HG02943 (cell line): Measurements from ENCODE around the gene PDE8B.
"Not testable (repeated sequence)": the region's sequence is repeated elsewhere in the genome, so short reads cannot be mapped to it uniquely, and the experiment has no call there.

Experiments used
- ATAC-seq: cut with Tn5 transposase; IDR thresholded peaks from one replicate; pipeline ENCODE4 v1.9.1; 2021; ENCODE audit warnings: mild to moderate bottlenecking, low read depth, moderate library complexity; ENCODE audit not compliant: unreplicated experiment

The PDE8B gene

DNA sequence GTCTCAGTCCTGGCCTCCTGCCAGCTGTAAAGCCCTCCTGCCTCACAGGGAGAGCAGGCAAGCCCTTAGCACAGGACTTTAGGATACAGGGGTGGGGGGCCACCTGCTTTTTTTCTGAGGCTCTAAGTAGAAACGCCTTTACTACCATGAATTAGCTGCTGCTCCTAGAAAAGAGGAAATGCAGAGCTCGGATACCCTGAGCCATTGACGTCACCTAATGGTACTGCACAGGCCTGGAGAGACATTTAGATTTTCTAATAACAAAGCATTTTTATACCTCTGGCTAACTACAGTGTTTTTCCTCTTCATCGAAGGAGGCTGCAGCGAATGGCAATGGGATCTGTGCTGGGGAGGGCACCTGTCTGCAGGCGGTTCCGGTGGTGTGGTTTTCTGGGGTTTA, 144.6 kb downstream of the PDE8B start:
- ATAC-seq: no peak

GRCh38 chr5:77355751-77356150, 145.3 kb downstream of the PDE8B start:
- ATAC-seq: no peak

DNA sequence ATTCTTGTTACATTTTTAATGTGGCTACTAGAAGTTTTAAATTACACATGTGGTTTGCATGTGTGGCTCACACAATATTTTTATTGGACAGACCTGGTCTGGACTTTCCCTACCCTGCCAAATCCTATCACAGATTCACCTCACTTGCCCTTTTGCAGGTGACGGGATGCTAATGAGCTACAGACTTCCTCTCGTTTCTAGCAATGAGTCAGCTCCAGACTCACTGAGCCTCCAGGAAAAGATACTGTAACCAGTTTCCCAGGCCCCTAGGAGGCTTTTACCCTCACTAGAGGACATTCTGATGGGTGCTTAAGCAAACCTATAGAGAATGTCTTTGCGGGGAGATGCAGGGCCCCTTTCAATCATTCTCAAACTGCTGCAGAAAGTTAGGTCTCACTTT, 146.3 kb downstream of the PDE8B start:
- ATAC-seq: peak; percentile 80

GRCh38 chr5:77358255-77359205, 148.1 kb downstream of the PDE8B start:
- no peak for ATAC-seq

GRCh38 chr5:77359231-77359630, 148.8 kb downstream of the PDE8B start:
- ATAC-seq: no peak

GRCh38 chr5:77360381-77360780, 149.9 kb downstream of the PDE8B start:
- no peak for ATAC-seq

DNA sequence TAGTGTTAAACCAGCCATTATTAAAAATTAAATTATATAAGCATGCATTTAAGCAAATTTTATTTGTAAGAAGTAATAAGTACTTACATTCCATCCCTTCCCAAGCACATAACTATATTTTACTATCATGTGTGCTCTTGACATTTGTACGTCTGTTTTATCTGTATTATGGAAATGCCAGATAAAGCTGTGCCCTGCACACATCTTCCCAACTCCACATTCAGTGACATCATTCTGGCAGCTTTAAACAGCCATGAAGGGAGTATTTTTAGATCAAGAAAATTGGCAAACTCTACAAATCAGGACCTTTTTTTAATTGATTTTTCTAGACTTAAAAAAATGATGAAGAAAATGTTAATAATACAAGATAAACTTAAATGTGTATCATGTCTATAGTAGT, 150.5 kb downstream of the PDE8B start:
- no peak for ATAC-seq

GRCh38 chr5:77366717-77367500, 156.4 kb downstream of the PDE8B start:
- ATAC-seq: no peak

- ATAC-seq: no peak
These were observed 157.3 kb downstream of the PDE8B start for GRCh38 chr5:77367741-77368140.

- ATAC-seq: no peak
These were observed 157.9 kb downstream of the PDE8B start for GRCh38 chr5:77368367-77368766.

DNA sequence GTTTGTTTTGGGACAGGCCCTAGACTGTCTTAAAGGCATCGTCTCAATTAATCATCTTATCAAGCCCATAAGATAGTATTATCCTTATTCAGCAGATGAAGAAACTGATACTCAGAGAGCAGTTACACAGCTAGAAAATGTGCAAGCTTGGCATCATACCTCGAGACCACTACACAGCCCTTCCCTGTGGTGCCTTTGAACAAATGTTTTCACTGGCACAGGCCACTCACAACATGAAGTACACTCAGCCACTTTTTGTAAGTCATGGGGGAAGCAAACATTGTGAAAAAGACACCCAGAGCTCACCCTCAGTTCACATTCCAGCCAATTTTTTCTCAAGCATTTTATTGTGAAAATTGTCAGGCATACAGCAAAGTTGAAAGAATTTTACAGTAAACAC, 159.1 kb downstream of the PDE8B start:
- no peak for ATAC-seq

DNA sequence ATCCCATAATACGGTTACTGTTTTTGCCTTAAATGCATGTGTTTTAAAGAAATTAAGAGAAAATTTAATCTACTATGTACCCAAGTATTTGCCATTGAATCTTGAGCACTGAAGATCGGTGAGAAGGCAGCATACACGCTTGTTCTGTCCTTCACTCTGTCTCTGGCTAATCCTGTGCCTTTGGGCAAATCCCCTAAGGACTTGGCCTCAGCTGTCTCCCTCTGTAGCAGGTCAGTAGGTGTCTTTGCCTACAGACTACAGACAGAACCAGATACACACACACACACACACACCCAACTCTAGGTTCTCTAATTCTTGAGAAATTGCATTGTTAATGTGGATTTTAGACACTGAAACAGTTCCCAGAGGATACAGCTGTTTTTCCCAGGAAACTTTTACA, 164.2 kb downstream of the PDE8B start:
- no peak for ATAC-seq

DNA sequence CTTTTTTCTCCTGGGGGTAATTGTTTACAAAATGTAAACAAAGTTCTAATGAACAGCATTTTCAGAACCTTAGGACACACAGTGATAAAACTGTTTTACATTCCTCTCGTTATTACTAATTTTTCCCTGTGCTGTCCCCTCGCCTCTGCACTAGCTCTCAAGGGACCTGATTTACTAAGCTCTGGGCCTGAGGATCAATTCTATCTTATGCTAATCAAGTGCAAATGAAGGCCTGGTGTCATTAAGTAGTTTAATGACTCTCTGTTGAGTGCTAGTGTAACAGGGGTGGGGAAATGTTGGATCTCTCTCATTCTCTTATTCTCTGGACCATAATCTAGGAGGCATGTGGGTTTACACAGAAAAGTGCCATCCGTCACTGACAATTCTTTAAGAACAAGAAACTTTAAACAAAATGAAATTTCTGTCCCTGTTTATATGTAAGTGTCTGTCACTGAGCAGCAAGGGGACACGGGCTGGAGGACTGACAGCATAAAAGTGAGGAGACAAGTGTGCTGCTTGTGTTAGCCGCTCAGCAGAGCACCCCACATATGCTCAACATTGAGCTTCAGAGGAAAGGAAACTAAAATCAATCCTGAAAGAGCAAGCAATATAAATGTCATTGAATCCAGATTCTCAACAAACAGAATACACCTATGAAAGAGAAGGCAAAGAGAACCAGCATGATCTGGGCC, 166.3 kb downstream of the PDE8B start:
- no peak for ATAC-seq

GRCh38 chr5:77379558-77380061, 169.1 kb downstream of the PDE8B start:
- no peak for ATAC-seq

GRCh38 chr5:77380636-77381035, 170.2 kb downstream of the PDE8B start:
- no peak for ATAC-seq

DNA sequence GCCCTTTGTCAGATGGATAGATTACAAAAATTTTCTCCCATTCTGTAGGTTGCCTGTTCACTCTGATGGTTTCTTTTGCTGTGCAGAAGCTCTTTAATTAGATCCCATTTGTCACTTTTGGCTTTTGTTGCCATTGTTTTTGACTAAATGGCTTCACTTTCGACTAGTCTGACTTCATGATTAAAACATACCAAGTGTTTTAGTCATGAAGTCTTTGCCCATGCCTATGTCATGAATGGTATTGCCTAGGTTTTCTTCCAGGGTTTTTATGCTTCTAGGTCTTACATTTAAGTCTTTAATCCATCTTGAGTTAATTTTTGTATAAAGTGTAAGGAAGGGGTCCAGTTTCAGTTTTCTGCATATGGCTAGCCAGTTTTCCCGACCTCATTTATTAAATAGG, 172.9 kb downstream of the PDE8B start:
- not testable (repeated sequence) for ATAC-seq

DNA sequence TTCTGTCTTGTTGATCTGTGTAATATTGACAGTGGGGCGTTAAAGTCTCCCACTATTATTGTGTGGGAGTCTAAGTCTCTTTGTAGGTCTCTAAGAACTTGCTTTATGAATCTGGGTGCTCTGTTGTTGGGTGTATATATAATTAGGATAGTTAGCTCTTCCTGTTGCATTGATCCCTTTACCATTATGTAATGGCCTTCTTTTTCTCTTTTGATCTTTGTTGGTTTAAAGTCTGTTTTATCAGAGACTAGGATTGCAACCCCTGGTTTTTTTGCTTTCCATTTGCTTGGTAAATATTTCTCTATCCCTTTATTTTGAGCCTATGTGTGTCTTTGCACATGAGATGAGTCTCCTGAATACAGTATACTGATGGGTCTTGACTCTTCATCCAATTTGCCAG, 175.9 kb downstream of the PDE8B start:
- not testable (repeated sequence) for ATAC-seq

DNA sequence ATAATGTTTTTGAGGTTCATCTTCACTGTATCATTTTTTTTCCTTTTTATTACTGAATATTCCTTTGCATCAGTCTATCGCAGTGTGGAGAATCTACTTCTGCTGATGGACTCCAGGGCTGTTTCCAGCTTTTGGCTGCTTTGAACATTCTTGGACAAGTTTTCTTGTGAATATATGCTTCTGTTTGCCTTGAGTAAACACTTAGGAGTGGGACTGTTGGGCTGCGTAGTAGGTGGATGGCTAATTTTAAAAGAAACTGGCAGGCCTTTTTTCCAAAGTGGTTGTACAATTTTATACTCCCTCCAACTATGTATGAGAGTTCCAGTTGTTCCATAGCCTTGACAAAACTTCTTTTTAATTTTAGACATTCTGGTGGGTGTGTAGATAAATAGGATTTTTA, 179.3 kb downstream of the PDE8B start:
- no peak for ATAC-seq

DNA sequence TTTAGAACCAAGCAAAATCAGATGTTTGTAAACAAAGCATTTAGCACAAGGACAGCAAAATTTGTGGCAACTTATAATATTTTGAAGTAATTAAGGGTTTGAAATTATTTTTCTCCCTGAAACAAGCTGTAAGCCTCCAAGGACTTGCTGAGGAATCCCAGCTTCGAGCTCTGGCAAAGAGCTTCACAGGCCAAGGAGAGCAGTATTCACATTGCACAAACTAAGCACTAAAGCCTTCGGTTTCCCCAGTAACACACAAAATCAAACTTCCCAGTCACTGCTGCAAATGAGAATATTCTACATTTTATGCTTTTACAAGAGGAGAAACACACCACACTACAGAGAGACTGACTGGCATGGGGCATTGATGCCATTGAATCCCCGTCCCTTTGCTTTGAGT, 179.7 kb downstream of the PDE8B start:
- no peak for ATAC-seq

DNA sequence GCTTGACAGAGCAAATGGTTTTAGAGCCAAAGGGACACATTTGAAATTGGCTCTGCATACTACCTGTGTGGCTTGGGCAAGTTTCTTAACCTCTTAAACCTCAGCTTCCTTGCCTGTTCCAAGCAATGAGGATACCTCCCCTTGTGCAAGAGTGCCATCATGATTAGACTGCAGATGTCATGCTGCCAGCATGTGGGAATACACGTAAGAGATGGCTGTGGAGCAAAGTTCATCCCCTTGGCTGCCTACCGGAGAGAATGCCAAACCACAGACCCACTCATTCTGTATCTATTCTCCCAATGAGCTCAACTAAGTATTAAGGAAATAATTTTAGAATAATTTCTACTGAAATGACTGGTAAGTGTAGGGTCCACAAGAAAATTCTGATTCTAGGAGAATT, 180.3 kb downstream of the PDE8B start:
- ATAC-seq: no peak

DNA sequence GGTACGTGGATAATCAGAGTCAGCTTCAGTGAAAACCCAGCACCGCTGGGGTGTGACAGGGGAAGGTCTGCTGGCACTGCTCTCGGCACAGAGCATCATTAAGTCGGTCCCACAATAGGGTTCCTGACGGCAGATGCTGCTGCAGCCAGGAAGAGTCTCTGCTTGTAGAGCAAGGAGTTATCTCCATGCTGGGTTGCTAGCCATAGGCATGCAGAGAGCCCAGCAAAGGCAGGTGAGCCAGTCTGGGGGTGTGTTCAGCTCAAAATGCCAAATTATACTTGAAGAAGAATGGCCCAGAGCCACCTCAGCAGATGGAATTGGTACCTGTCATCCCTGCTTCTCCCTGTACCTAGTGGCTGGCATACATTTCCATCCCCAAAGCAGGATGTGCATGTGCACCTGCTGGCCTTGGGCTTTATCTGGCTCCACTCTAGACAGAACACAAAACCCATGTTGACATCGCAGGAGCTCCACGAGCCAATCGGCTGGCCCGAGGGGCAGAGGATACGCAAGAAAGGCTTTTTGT, 180.8 kb downstream of the PDE8B start:
- ATAC-seq: no peak
